HG02884 (cell line): ENCODE data around the gene LETM1.

Experiments
- ATAC-seq: cut with Tn5 transposase; IDR thresholded peaks from one replicate; pipeline ENCODE4 v1.9.1; 2021; ENCODE audit warnings: mild to moderate bottlenecking, moderate library complexity; ENCODE audit not compliant: unreplicated experiment

The LETM1 gene

GRCh38 chr4:1808851-1809753 lies 46.9 kb downstream of the LETM1 start:
- ATAC-seq = no peak

- ATAC-seq = no peak
Measured at GRCh38 chr4:1808396-1808795, 47.6 kb downstream of the LETM1 start.

- ATAC-seq = no peak
Measured at GRCh38 chr4:1807332-1807777, 48.6 kb downstream of the LETM1 start.

DNA sequence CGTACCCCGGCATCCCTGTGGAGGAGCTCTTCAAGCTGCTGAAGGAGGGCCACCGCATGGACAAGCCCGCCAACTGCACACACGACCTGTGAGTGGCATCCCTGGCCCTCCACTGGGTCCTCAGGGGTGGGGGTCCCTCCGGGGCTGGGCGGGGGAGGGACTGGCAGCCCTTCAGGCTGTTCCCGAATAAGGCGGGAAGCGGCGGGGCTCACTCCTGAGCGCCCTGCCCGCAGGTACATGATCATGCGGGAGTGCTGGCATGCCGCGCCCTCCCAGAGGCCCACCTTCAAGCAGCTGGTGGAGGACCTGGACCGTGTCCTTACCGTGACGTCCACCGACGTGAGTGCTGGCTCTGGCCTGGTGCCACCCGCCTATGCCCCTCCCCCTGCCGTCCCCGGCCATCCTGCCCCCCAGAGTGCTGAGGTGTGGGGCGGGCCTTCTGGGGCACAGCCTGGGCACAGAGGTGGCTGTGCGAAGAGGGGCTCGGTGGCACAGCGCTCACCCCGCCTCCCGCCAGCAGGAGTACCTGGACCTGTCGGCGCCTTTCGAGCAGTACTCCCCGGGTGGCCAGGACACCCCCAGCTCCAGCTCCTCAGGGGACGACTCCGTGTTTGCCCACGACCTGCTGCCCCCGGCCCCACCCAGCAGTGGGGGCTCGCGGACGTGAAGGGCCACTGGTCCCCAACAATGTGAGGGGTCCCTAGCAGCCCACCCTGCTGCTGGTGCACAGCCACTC lies 49.2 kb downstream of the LETM1 start:
- ATAC-seq = no peak

GRCh38 chr4:1806223-1806564 lies 49.8 kb downstream of the LETM1 start:
- no peak for ATAC-seq

GRCh38 chr4:1805493-1806222 lies 50.3 kb downstream of the LETM1 start:
- no peak for ATAC-seq

DNA sequence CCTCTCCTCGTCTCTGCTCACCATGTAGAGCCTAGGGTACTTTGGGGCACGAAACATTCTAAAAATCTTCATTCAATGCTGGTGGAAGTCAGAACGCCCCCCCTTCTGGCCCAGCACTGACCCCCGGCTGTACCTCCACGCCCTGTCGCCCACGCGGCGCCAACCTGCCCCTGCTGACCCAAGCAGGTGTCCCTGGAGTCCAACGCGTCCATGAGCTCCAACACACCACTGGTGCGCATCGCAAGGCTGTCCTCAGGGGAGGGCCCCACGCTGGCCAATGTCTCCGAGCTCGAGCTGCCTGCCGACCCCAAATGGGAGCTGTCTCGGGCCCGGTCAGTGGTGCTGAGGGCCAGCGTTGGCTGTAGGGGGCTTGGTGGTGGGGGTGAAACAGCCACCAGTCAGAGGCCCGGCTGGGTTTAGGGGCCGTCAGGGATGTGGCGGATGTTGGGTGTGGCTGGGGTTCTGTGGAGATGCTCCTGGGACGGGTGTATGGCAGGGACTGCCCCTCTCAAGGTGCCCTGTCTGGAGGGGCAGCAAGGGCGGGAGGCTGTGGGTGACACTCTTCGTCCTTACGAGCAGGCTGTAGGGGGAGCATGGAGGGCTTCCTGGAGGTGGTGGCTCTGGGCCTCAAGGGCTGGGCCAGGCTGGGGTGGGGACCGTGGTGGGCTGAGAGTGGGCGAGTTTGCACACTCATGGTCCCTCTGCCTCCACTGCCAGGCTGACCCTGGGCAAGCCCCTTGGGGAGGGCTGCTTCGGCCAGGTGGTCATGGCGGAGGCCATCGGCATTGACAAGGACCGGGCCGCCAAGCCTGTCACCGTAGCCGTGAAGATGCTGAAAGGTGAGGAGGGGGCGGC lies 51.1 kb downstream of the LETM1 start:
- no peak for ATAC-seq

DNA sequence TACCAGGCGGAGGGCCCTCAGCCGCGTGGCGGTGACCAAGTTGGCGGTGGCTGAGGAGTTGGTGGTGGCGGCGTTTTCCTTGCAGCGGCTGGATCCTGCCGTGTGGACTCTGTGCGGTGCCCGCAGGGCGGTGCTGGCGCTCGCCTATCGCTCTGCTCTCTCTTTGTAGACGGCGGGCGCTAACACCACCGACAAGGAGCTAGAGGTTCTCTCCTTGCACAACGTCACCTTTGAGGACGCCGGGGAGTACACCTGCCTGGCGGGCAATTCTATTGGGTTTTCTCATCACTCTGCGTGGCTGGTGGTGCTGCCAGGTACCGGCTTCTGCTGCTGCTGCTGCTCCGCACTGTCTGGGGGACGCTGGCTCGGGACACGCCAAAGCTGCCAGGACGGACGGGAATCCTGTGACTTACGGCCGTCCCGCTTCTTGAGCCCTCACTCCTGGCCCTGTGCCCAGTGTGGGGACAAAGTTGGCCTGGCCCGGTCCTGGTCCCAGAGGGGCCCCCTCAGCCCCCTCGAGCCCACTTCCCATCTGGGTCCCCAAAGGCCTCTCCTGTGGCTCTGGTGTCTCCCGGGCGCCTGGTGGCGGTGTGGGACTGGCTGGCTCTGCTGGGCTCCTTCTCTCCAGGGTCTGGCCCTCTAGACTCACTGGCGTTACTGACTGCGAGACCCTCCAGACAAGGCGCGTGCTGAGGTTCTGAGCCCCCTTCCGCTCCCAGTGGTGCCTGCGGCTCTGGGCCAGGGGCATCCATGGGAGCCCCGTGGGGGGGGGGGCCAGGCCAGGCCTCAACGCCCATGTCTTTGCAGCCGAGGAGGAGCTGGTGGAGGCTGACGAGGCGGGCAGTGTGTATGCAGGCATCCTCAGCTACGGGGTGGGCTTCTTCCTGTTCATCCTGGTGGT lies 52.2 kb downstream of the LETM1 start:
- no peak for ATAC-seq

DNA sequence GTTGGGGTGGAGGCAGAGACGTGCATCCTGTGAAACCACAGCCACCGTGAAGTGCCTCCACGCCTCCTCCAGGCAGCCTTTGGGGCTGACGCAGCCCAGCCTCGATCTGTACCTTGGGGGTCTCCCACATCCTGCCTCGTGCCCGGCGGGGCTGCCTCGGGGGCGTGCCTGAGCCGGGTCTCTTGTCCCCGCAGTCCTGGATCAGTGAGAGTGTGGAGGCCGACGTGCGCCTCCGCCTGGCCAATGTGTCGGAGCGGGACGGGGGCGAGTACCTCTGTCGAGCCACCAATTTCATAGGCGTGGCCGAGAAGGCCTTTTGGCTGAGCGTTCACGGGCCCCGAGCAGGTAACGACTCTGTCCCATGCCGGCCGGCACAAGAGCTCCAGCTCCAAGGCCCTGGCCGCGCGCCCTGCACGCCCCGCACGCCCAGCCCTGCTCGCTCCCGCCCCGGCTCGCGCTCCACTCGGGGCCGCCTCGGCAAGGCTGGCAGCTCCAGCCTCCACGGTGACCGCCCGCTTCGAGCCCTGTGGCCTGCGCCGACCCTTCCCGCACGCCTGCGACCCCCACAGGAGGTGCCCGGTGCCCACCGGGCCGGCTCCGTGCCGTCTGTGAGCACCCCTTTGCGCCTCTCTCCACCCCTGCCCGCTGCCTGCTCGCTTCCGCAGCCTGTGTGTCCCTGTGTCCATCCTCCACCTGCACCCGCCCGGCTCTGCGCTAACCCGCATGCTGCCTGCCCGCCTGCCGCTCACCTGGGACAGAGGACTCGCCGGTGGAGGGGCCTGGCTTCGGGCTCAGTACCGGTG lies 53.0 kb downstream of the LETM1 start:
- no peak for ATAC-seq

GRCh38 chr4:1802151-1802715 lies 53.7 kb downstream of the LETM1 start:
- ATAC-seq = no peak

- no peak for ATAC-seq
Measured at GRCh38 chr4:1801286-1801958, 54.5 kb downstream of the LETM1 start.

- no peak for ATAC-seq
Measured at GRCh38 chr4:1800805-1801204, 55.2 kb downstream of the LETM1 start.

- ATAC-seq = no peak
Measured at GRCh38 chr4:1799387-1800375, 56.3 kb downstream of the LETM1 start.

GRCh38 chr4:1798580-1799386 lies 57.2 kb downstream of the LETM1 start:
- ATAC-seq = no peak

- ATAC-seq = no peak
Measured at GRCh38 chr4:1797861-1798579, 57.9 kb downstream of the LETM1 start.
